ENCODE measurements around the gene SERPINB8. TPM values are rescaled to one million over a fixed set of nuclear protein-coding genes. Genes with fewer than 3 reads are reported as not detected.

The SERPINB8 gene
- total and polyA plus RNA-seq, 2 of the 13 experiments (the other 11 are each of a cell fraction or from before 2014, with no cell fraction given) = 0.95 to 2.2 TPM

- Histone ChIP-seq H3K9ac (ENCODE audit: insufficient read depth, low read depth, low read length) (no peak overlapping the region), H3K27ac (ENCODE audit: extremely low read length, insufficient read depth, low read length) (no peak overlapping the region), H4K20me1 (ENCODE audit: insufficient read depth, low read length) (no peaks in the 10 kb centered on the region), H2AFZ (ENCODE audit: low read length) (no peak overlapping the region), H3K4me1 (ENCODE audit: insufficient read depth, low read length) (no peaks in the 10 kb centered on the region), H3K9me3 (ENCODE audit: low read length) (no peaks in the 10 kb centered on the region), H3K4me2 (ENCODE audit: low read depth, low read length) (no peak overlapping the region), H3K27me3 (ENCODE audit: control insufficient read depth in 1 of 2, insufficient read depth in 2 of 2, low read length in 2 of 2) (no peaks in the 10 kb centered on the region), H3K79me2 (ENCODE audit: insufficient read depth, low read length) (no peaks in the 10 kb centered on the region), H3K36me3 (replicated peaks in 1 of 2; ENCODE audit: control insufficient read depth in 1 of 2, insufficient read depth in 2 of 2, low read length in 2 of 2) (no peaks in the 10 kb centered on the region), H3K4me3 (replicated peaks in 1 of 3; ENCODE audit: insufficient read depth in 1 of 3, low read depth in 2 of 3, low read length in 3 of 3) (no peak overlapping the region)
- TF ChIP-seq STAG1 (CRISPR knock-in tag; IDR thresholded peaks at IDR 0.05) (peak; percentile 53), CTCF (CRISPR knock-in tag; IDR thresholded peaks at IDR 0.05) (peak; percentile 53), ZNF576 (CRISPR knock-in tag; IDR thresholded peaks at IDR 0.05) (no peak)
- no TSS peak for BruUV-seq (replicated peaks)
- ChIA-PET POLR2A (no interaction called here), CTCF (ENCODE audit: low intra/inter-chr PET ratio, low total read pairs) (no interaction called here)
- in situ Hi-C loops (cut with HindIII; ENCODE audit: extremely low pct_ligation_motif_present, low pct_unique_long_range_greater_than_20kb) = no loop called here
- 0% methylated on average over 3 of the region's 3 CpGs for WGBS (ENCODE audit: low lambda C conversion rate)
- FAIRE-seq (peak; percentile 60), DNase-seq (ENCODE audit: low spot score) (peak; percentile 50), ATAC-seq (peak; percentile 70)
- intact Hi-C loops (cut with micrococcal nuclease; ENCODE audit: unreplicated experiment) = loop anchor here (2.0 to 5.0 kb wide), 2 partner anchors 1053 to 1169 kb away; no protein-coding TSS in a partner anchor
These were observed 68.0 kb downstream of the SERPINB8 start for GRCh38 chr18:64037812-64038414.

Other genes with a start within 250 kb of the SERPINB8 start
- not detected in 2 replicates for gene SERPINB7, start 194.7 kb upstream of the SERPINB8 start, total RNA-seq (2016; rRNA removed; fragmentation: Illumina TruSeq; extraction: Trizol)
- not detected in 2 replicates for gene SERPINB7, start 194.7 kb upstream of the SERPINB8 start, polyA plus RNA-seq (2011; rRNA removed)
- gene SERPINB2, start 82.4 kb upstream of the SERPINB8 start, total RNA-seq (2016; rRNA removed; fragmentation: Illumina TruSeq; extraction: Trizol) = 0.10 and 0.11 TPM in 2 replicates
- gene SERPINB2, start 82.4 kb upstream of the SERPINB8 start, polyA plus RNA-seq (2011; rRNA removed) = 0.04 and 0.07 TPM in 2 replicates
- not detected in 2 replicates for gene SERPINB10, start 62.1 kb upstream of the SERPINB8 start, total RNA-seq (2016; rRNA removed; fragmentation: Illumina TruSeq; extraction: Trizol)
- not detected in 2 replicates for gene SERPINB10, start 62.1 kb upstream of the SERPINB8 start, polyA plus RNA-seq (2011; rRNA removed)
- not detected in 2 replicates for gene HMSD, start 20.8 kb upstream of the SERPINB8 start, total RNA-seq (2016; rRNA removed; fragmentation: Illumina TruSeq; extraction: Trizol)
- gene HMSD, start 20.8 kb upstream of the SERPINB8 start, polyA plus RNA-seq (2011; rRNA removed) = not detected in 2 replicates
- gene LINC00305, start 179.0 kb downstream of the SERPINB8 start, total RNA-seq (2016; rRNA removed; fragmentation: Illumina TruSeq; extraction: Trizol) = not detected in 2 replicates
- not detected in 2 replicates for gene LINC00305, start 179.0 kb downstream of the SERPINB8 start, polyA plus RNA-seq (2011; rRNA removed)